22Rv1 (cell line): ENCODE measurements around the gene EHBP1.

Experiments
- CTCF ChIP-seq: fragments of 450-650 bp; IDR thresholded peaks from 2 replicates; pipeline ENCODE4 v1.5.1; 2017; ENCODE audit warnings: mild to moderate bottlenecking
- ZFX ChIP-seq: fragments of 450-650 bp; IDR thresholded peaks from 2 replicates; pipeline ENCODE4 v1.6.1; 2017; ENCODE audit warnings: antibody characterized with exemption, borderline replicate concordance

GRCh38 chr2:62964671-62965070 lies 259.2 kb downstream of the EHBP1 start:
- no peak for TF ChIP-seq CTCF
- no peak for TF ChIP-seq ZFX
